COR-L47 (cell line): ENCODE data around the gene RPTOR.
"Not testable (repeated sequence)": the region's sequence is repeated elsewhere in the genome, so short reads cannot be mapped to it uniquely, and the experiment has no call there.

Source experiments
- DNase-seq: peaks from one replicate; lab custom pipeline; 2025; lab: John Stamatoyannopoulos, UW

Gene RPTOR

DNA sequence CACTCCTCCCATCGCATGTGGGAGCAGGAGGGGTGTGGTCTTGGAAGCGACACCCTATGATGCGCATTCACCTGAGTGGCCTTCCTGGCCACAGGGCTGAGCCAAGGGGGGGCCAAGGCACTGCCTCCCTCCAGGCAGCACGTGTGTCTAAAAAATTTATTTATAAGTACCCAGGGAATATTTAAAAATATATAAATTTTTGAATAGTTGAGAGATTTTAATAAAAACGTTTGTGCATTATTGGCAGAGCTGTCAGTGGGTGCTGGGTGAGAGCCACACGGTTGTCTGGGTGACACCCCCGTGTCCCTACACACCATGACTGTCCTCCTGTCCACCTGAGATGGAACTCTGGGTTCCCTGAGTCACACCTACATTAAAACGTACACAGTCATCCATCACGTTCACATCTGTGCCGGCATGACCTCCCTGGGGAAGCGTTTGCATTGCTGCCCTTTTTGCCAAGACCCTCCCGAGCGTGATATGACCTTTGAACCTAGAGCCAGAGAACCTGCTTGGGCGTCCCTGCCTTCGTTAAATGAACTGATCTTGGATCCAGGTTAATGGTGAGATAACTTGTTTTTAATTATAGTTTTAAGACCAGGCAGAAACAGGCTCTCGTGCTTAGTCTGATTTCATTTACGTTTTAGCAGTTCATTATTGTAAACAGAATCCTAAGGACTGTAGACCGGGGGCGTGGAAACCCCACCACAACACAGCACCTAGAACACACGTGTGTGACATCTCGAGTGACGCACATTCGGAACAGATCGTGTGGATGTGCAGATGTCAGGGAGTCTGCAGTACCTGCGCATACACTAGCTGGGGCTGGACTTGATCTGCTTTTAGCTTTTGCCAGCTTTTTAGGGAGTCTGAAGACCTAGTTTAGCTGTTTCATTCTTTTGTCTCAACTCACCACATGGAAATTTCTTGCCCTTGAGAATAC is 254.2 kb downstream of the RPTOR start:
- no peak for DNase-seq

DNA sequence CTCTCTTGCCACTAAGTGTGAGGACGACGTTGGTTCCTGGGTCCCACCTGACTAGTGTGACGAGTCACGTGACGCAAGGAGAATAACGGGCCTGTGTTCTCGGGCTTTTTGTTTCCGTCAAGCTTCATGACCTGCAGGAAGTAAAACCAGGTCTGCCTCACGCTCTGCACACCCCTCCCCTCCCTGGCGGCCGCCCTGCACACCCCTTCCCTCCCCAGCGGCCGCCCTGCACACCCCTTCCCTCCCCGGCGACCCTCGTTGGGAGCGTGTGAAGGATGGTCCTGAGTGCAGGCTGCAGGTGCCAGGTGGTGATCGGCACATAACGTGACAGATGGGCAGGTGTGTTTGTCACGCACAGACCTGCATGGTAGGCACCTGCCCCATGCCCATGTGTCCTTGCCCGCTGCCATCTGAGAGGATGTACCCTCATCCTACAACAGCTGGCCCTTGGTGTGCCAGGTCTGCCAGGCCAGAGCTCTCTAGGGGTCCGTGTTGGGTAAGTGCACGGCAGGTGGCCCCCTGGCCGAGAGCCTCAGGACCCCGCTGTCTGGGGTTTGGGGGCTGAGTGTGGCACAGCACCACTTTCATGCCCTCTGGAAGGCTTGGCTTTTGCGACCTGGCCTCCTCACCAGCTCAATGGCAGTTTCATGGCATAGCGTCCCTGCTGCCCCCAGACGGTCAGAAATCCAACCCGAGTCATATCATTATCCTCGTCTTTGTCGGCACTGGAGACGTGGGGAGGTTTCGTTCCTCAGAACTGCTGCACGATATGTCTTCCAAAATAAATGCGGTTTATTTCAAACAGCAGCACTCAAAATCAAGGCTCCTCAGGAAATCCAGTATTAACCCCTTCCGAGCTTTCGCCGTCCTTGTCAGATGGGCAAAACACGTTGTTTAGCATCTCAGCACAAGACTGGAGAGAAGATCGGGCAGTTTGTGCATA is 255.2 kb downstream of the RPTOR start:
- no peak for DNase-seq

DNA sequence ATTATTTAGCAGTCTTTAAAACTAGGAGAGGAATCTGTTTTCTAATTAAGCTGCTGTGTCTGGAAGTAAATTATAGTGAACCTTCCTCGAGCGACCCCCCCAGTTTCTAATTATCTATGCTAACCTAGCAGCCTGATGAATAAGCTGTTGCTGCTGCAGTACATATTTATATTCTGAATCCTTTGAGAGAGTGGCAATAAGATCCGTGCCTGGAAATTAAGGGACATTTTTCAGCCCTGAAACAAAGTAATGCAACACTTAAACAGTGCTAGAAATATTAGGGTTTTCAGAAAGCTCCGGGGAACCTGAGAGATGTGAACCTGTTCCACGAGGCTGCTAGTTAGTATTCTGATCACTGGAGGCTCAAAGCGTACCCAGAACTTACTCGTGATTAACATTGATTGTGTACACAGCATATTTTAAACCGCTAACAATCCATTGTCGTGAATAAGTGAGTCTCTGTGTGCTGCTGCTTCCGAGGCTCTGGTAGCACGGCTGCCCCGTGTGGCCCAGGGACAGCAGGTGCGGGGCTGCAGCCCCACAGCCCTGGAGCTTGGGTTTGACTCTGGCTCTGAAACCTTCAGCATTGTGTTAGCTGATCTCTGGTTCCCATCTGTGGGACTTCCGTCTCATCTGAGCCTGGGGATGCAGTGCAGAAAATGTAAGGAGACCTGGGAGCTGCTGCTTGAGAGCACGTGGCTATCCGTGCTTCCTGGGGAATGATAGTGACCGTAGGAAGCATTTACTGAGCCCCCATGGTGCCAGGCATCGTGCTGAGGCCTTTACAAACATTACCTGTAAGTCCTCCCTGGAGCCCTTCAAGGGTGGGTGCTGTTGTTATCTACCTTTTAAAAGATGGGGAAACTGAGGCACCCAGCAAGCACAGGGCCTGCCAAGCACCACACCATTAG is 256.1 kb downstream of the RPTOR start:
- DNase-seq = no peak

DNA sequence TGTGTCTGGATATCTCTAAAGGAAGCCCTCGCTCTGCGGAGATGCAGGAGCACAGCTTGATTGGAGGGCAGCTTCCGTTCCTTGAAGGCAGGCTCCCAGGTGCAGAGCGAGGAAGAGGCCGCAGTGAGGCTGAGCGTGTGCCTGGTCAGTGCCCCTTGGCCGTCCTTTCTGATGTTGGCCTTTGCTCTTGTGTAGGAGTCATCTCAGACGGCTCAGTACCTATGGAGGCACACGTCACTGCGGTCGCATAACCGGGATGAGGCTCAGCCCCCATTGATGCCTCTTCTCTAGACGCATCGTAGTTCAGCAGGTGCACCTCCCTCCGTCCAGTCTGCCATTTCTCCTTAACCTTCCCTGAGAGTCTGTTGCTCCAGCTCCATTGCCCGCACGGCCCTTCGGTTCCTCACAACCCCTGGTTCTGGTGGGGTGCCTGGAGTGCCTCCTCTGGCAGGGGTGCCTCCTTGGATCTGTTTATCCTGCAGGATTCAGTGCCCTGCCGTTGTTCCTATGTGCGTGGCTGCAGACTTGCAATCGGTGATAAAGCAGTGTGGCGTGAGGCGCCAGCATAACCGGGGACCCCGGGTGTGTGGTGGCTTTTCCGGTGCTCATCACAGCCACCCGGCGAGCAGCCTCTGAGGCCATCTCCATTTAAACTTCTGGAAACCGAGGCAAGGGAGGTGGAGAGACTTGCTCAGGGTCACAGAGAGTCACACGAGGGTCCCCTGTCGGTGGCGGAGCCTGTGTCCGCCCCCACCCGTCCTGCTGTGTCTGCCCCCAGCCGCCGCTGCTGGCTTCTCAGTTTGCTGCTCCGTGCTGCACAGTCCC is 258.2 kb downstream of the RPTOR start:
- no peak for DNase-seq

DNA sequence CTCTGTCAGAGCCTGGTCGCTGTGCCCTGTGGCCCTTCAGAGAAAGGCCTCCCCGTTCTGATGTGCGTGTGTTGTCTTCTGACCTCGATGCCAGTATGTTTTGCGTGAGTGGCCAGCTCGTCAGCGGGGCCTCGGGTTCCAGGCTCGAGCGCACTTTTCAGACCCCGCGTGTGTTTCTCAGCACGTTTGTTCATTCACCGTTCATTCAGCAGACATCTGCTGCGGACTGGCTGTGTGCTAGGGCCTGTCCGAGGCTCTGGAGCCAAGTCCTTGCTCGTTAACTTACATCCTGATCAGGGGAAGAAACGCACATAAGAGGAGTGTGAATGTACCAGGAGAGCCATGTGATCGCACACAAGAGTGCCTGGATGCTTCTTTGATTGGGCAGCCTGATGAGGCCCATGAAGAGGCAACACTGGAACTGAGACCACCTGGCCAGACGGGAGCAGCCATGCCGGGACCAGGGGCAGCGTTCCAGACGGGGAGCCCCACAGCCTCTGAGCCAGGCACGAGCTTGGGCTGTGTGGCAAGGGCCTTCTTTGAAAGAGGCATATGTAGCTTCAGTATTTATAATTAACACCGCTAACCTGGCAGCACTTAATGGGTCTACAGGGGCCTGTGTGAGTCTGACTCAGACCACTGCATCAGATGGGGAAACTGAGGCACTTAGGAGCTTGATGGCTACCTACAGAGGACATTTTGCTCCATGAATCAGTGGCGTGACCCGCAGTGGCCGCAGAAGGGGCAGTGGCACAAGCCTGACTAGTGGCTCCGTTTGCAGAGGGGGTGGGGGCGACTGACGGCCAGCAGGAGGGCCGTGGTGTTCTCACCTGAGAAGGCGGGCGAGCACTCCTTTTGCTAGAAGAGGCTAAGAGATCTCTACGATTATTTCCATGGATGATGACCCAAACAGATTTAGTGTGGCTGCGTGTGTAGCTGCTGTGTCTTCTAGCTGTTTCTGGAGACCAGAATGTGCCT is 259.1 kb downstream of the RPTOR start:
- no peak for DNase-seq

DNA sequence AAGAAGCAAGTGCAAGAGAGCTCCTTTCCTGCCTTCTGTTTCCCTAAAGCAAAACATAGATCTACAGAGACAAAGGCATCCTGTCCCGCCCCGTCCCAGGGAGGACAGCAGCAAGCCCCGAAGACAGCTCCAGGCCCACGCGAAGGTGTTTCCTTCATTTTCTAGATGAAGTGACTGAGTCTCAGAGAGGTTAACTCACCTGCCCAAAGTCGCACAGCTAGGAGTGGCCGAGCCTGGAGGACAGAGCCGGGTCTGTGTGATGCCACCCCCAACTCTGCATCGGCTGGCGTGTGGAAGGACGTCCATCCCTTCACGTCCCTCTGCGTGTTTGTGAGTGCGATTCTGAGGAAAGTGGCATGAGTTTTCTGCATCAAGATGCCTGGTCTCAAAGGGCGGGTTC is 259.8 kb downstream of the RPTOR start:
- DNase-seq = no peak

DNA sequence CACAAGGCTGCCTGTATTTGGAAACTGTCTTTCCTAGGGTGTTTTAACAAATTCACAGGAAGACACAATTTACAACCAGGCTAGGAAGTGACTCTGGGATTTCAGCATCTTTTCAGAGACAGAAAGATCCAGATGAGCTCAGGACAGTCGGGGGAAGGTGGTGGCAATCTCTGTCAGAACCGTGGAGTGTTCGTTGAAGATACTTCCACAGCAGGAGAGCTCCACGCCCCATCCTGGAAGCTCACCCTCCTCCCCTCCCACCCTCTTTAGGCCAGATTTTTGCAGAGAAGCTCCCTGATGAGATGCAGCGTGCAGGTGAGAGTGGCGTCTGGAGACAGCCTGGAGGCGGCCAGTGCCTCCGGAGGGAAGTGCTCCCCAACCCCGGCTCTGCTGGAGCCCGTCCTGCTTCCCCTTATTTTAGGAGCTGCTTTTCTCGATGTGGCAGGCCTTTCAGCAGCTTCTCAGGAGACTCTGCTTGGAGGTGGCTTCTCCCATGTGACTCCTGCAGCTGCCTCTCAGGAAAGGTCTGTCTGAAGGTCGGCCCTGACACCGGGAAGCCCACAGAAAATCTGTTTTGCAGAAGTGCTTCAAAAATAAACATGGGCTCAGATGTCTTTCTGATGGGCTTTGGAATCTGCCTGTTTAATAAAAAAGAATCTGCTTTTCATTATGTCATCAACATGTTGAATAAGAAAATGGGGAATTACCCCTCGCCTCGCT is 260.6 kb downstream of the RPTOR start:
- no peak for DNase-seq

DNA sequence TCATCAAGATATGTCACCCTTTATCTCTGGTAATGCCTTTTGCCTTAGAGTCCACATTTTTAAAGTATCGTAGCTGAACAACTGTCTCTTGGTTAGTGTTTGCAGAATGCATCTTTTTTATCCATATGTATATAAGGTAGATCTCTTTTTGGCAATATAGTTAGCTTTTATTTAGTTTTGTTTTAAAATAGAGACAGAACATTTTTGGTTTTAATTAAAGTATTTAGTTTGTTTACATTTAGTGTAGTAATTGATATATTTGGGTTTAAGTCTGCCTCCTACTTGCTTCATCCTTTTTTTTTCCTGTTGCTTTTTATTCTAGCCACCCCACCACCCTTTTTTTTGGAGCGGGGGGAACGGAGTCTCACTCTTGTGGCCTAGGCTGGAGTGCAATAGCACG is 262.4 kb downstream of the RPTOR start:
- DNase-seq = no peak

DNA sequence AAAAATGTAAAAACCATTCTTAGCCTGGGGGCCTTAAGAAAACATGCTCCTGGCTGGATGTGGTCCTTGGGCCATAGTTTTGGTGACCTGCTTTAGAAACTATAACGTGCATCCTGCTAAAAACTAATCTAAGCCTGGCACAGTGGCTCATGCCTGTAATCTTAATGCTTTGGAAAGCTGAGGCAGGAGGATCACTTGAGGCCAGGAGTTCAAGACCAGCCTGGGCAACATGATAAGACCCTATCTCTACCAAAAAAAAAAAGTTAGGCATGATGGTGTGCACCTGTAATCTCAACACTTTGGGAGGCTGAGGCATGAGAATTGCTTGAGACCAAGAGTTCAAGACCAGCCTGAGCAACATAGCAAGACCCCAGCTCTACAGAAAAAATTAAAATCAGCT is 263.2 kb downstream of the RPTOR start:
- no peak for DNase-seq

DNA sequence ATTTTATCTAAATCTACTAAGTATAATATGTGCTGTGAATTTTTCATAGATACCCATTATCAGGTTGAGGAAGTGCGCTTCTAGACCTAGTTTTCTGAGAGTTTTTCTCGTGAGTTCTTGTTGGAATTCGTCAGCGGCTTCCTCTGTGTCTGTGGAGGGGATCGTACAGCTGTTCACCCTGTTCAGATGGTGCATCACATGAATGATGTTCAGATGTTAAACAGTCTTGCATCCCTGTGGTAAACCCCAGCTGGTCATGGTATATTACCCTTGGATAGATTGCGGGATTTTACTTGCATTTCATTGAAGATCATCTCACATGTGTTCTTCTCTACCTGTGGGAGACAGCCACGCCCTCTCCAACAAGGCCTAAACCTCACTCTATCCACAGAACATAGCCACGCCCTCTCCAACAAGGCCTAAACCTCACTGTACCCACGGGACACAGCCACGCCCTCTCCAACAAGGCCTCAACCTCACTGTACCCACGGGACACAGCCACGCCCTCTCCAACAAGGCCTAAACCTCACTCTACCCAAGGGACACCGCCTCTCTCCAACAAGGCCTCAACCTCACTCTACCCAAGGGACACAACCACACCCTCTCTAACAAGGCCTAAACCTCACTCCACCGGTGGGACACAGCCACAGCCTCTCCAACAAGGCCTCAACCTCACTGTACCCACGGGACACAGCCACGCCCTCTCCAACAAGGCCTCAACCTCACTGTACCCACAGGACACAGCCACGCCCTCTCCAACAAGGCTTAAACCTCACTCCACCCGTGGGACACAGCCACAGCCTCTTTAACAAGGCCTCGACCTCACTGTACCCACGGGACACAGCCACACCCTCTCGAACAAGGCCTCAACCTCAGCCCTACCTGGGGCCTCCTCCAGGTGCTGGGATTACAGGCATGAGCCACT is 266.8 kb downstream of the RPTOR start:
- no peak for DNase-seq

DNA sequence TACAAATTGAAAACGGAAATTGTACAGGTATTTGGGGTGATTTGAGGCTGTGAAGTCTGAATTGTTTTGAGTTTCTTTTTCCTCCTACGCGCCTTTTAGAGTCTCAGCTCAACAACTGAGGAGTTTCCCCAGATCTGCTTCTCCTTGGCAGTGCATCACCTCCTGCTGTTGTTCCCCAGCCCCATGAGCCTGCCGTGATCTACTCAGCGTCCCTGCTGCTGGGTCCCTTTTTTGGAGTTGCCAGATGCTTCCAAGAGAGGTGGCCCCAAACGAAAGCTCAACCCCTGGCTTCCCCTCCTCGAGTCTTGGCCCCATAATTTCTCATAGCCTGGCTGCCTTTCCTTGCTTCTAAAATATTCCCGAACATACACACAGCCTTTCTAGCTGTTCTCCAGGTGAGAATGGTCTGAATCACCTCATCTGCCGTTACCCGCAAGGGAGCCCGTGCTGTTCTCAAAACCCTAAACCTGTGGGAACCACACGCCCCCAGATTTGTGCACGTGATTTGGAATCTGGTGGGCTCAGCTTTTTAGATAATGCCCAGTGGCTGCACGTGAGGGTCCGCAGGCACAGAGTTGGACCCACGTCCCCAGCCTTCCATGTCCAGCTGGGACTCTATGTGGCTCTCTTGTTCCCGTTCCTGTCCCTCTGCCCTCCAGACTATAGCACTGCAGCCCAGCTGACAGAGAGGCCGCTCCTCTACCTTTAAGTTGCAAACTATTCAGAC is 267.9 kb downstream of the RPTOR start:
- no peak for DNase-seq

DNA sequence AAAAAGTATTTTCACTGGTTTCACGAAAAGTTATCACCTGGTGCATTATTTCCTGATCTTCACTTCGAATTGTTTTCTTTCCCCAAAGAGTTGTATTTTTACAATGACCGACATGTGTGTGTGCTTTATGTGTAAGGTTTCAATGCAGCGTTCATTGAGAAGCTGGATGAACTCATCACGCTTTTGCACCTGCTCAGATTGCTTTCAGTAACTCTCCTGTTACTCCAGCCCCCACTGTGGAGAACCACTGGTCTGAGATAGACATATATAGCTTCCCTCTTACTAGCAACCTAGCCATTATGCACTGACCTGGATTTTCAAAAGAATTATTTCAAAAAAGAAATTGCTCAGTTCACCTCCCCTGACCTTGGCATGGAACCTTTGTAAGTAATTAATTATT is 268.7 kb downstream of the RPTOR start:
- no peak for DNase-seq

DNA sequence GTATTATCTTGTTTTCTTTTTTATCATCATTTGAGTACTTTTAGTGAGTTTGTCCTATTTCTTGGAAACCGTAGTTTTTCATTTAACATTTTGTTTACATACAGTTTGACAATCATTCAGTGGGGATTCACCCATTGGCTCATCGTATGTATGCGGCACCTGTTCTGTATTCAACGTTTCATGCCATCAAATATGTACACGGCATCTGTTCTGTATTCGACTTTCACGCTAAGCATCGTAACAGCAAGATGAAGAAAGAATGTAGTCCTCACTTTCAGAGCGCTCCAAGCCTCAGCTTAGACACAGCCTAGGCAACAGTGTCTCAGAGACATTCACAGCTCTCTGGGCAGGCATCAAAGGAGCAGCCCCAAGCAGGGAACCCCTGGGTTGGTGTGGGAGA is 269.9 kb downstream of the RPTOR start:
- no peak for DNase-seq

DNA sequence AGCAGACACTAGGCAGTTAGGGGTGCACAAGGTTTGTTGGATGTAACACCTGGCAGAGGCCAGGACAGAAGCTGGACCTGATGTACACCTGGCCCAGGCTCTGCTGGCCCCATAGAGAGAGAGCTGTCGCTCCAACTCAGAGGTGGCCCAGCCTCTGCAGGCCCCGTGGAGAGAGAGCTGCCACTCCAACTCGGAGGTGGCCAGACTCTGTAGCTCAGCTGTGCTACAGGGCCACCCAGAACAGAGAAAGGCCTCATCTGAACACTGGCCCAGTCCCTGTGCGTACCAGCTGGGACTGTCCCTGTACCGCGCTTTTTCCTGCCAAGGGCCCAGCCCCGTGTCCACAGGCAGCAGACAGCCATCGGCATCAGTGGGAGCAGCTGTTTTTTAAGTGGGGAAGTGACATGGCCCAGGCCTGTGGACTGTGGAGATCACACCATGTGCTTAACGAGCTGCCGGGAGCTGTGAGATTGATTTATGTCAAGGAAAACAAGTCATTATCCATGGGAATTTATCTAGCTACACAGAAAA is 270.6 kb downstream of the RPTOR start:
- no peak for DNase-seq

DNA sequence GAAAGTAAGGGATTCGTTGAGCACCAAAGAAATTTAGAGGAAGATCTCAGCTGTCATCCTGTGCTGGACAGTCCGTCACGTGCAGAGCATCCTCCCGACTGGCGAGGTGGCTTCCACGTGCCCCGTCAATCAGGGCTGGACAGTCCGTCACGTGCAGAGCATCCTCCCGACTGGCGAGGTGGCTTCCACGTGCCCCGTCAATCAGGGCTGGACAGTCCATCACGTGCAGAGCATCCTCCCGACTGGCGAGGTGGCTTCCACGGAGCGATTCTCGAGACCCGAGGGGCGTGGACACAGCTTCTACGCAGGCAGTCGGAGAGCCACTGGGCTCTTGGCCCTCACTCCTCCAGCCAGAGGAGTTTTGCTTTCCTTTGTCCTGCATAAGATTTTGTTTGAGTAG is 271.1 kb downstream of the RPTOR start:
- DNase-seq = not testable (repeated sequence)

DNA sequence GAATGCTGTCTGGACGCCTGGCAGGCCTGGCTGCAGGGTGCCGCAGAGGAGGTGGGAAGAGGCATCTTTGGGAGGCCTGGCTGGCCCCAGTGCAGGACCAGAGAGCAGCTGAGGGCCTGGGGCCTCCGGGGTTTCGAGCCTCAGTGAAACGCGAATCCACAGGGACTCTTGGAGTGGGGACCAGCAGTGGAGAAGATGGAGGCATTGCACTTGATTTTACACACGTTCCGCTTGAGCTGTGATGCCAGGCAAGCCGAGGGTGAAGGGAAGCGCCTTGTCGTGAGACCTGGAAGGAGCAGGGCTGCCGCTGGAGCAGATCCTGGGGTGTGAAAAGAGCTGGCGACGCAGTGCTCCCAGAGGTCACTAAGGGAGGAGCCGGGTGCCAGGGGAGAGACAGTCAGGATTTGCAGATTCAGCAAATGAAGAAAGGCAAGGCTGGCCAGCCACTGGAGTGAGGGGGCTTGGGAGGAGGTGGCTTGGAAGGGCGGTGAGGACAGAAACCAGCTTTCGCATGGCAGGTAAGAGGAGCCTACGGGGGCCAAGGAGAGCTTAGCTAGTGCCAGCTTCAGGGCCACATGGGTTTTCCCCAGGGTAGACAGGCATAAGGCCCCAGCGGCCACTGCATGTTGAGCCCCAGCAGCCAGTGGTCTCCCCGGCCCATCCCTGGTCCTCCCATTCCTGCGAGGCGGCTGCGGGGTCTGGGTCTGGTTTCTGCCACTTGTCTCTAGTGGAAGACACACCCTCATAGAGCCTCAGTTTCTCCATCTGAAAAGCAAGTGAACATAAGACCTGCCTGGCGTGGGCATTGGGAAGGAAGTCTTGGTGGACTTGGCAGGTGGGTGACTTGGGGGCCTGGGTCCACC is 271.8 kb downstream of the RPTOR start:
- no peak for DNase-seq
